Activated naive CD4-positive, alpha-beta T cell treated with anti-CD3 and anti-CD28 coated beads for 36 hours (primary cell): ENCODE data around the gene SCYGR8. TPM values are rescaled to one million over a fixed set of nuclear protein-coding genes. Genes with fewer than 3 reads are reported as not detected.

Experiments used
- CTCF ChIA-PET: fragments of 350-600 bp; sonication (Branson Sonifier 250); formaldehyde crosslinking; loops from one replicate; lab custom pipeline; 2021; ENCODE audit warnings: antibody characterized with exemption; lab: Charles Lee
- DNase-seq: peaks from one replicate; pipeline ENCODE4 v3.0.0-alpha.2; 2020
- H3K27ac Mint-ChIP-seq: one replicate; pipeline ENCODE4 v1.8.0; 2021; ENCODE audit warnings: mild to moderate bottlenecking, mixed read lengths
- H3K27me3 Mint-ChIP-seq: one replicate; pipeline ENCODE4 v1.8.0; 2021; ENCODE audit warnings: low read depth, mixed read lengths
- H3K36me3 Mint-ChIP-seq: one replicate; pipeline ENCODE4 v1.8.0; 2021; ENCODE audit warnings: low read depth, mixed read lengths
- H3K4me1 Mint-ChIP-seq: one replicate; pipeline ENCODE4 v1.8.0; 2021; ENCODE audit warnings: low read depth, mixed read lengths
- H3K4me3 Mint-ChIP-seq: one replicate; pipeline ENCODE4 v1.8.0; 2021; ENCODE audit warnings: mild to moderate bottlenecking, moderate library complexity, mixed read lengths
- H3K9me3 Mint-ChIP-seq: one replicate; pipeline ENCODE4 v1.8.0; 2021; ENCODE audit warnings: mixed read lengths
- intact Hi-C: fragments of 100-400 bp; cut with micrococcal nuclease; formaldehyde crosslinking; loops from one replicate; pipeline ENCODE4 v1.15.1; 2023
- total RNA-seq, 2 experiments: library from RNA; stranded (reverse); gene quantifications; one replicate each; pipeline ENCODE4 v1.2.3, GENCODE V29; 2021

Gene SCYGR8
- total RNA-seq, result not detected

- H3K4me1 Mint-ChIP-seq, result no peaks in the 10 kb centered on the region
- CTCF ChIA-PET, result no interaction called here
- H3K36me3 Mint-ChIP-seq, result no peaks in the 10 kb centered on the region
- no peaks in the 10 kb centered on the region for H3K9me3 Mint-ChIP-seq
- intact Hi-C loops, result no loop called here
- peaks cover 5% of the 10 kb centered on the region for H3K27me3 Mint-ChIP-seq
- no peak within 1 kb of the TSS for H3K27ac Mint-ChIP-seq
- no peak within 1 kb of the TSS for H3K4me3 Mint-ChIP-seq
- DNase-seq, result no peak
These were observed at the start of gene SCYGR8 for GRCh38 chr2:227745594-227745993. SCYGR8 (plus strand) TSS chr2:227745894; CDS start chr2:227745894, 0 bp downstream.

- intact Hi-C loops, result no loop called here
- Mint-ChIP-seq H3K9me3 (no peaks in the 10 kb centered on the region), H3K4me3 (no peak overlapping the region), H3K27ac (no peak overlapping the region), H3K27me3 (peaks cover 11% of the 10 kb centered on the region), H3K36me3 (no peaks in the 10 kb centered on the region), H3K4me1 (no peaks in the 10 kb centered on the region)
- CTCF ChIA-PET, result interaction anchor here (0.7 to 1.6 kb wide), 3 partner anchors 39 to 345 kb away, joined by 3 to 6 read pairs (median 3); no protein-coding TSS in a partner anchor
- DNase-seq, result no peak
These were observed 48.6 kb upstream of the SCYGR8 start for GRCh38 chr2:227696990-227697679.

GRCh38 chr2:227701556-227701955, 44.1 kb upstream of the SCYGR8 start:
- Mint-ChIP-seq H3K4me1 (no peaks in the 10 kb centered on the region), H3K27ac (no peak overlapping the region), H3K36me3 (no peaks in the 10 kb centered on the region), H3K27me3 (peaks cover 8% of the 10 kb centered on the region), H3K9me3 (no peaks in the 10 kb centered on the region), H3K4me3 (no peak overlapping the region)
- DNase-seq, result no peak
- CTCF ChIA-PET, result interaction anchor here (0.6 kb wide), 1 partner anchor 526 kb away, joined by 4 read pairs; no protein-coding TSS in a partner anchor
- intact Hi-C loops, result no loop called here

GRCh38 chr2:227703280-227703732, 42.4 kb upstream of the SCYGR8 start:
- no peaks in the 10 kb centered on the region for H3K4me1 Mint-ChIP-seq
- CTCF ChIA-PET, result interaction anchor here (1.2 kb wide), 1 partner anchor 63 kb away, joined by 3 read pairs; no protein-coding TSS in a partner anchor
- intact Hi-C loops, result no loop called here
- H3K9me3 Mint-ChIP-seq, result no peaks in the 10 kb centered on the region
- H3K4me3 Mint-ChIP-seq, result no peak overlapping the region
- peaks cover 8% of the 10 kb centered on the region for H3K27me3 Mint-ChIP-seq
- no peaks in the 10 kb centered on the region for H3K36me3 Mint-ChIP-seq
- no peak overlapping the region for H3K27ac Mint-ChIP-seq
- DNase-seq, result no peak

GRCh38 chr2:227703961-227704360, 41.7 kb upstream of the SCYGR8 start:
- no peak overlapping the region for H3K4me3 Mint-ChIP-seq
- intact Hi-C loops, result no loop called here
- CTCF ChIA-PET, result no interaction called here
- no peak for DNase-seq
- H3K9me3 Mint-ChIP-seq, result no peaks in the 10 kb centered on the region
- no peaks in the 10 kb centered on the region for H3K36me3 Mint-ChIP-seq
- peaks cover 8% of the 10 kb centered on the region for H3K27me3 Mint-ChIP-seq
- H3K27ac Mint-ChIP-seq, result no peak overlapping the region
- H3K4me1 Mint-ChIP-seq, result no peaks in the 10 kb centered on the region

GRCh38 chr2:227706859-227707258, 38.8 kb upstream of the SCYGR8 start:
- H3K36me3 Mint-ChIP-seq, result no peaks in the 10 kb centered on the region
- no peaks in the 10 kb centered on the region for H3K4me1 Mint-ChIP-seq
- H3K4me3 Mint-ChIP-seq, result no peak overlapping the region
- H3K27me3 Mint-ChIP-seq, result peaks cover 7% of the 10 kb centered on the region
- intact Hi-C loops, result no loop called here
- DNase-seq, result no peak
- H3K27ac Mint-ChIP-seq, result no peak overlapping the region
- CTCF ChIA-PET, result no interaction called here
- H3K9me3 Mint-ChIP-seq, result no peaks in the 10 kb centered on the region

- H3K4me3 Mint-ChIP-seq, result no peak overlapping the region
- intact Hi-C loops, result no loop called here
- H3K27me3 Mint-ChIP-seq, result peaks cover 9% of the 10 kb centered on the region
- H3K27ac Mint-ChIP-seq, result no peak overlapping the region
- H3K9me3 Mint-ChIP-seq, result no peaks in the 10 kb centered on the region
- H3K36me3 Mint-ChIP-seq, result no peaks in the 10 kb centered on the region
- CTCF ChIA-PET, result no interaction called here
- no peaks in the 10 kb centered on the region for H3K4me1 Mint-ChIP-seq
- DNase-seq, result no peak
These were observed 38.3 kb upstream of the SCYGR8 start for GRCh38 chr2:227707390-227707789.

- peaks cover 2% of the 10 kb centered on the region for H3K27me3 Mint-ChIP-seq
- no peaks in the 10 kb centered on the region for H3K36me3 Mint-ChIP-seq
- H3K4me1 Mint-ChIP-seq, result no peaks in the 10 kb centered on the region
- no peak overlapping the region for H3K27ac Mint-ChIP-seq
- no peak overlapping the region for H3K4me3 Mint-ChIP-seq
- H3K9me3 Mint-ChIP-seq, result no peaks in the 10 kb centered on the region
- CTCF ChIA-PET, result no interaction called here
- DNase-seq, result no peak
- intact Hi-C loops, result loop anchor here (5.0 kb wide), 1 partner anchor 56 kb away; no protein-coding TSS in a partner anchor
These were observed 34.7 kb upstream of the SCYGR8 start for GRCh38 chr2:227710986-227711385.

GRCh38 chr2:227713291-227713690, 32.4 kb upstream of the SCYGR8 start:
- H3K4me1 Mint-ChIP-seq, result no peaks in the 10 kb centered on the region
- H3K36me3 Mint-ChIP-seq, result no peaks in the 10 kb centered on the region
- H3K4me3 Mint-ChIP-seq, result no peak overlapping the region
- no peak for DNase-seq
- H3K27ac Mint-ChIP-seq, result no peak overlapping the region
- H3K9me3 Mint-ChIP-seq, result no peaks in the 10 kb centered on the region
- CTCF ChIA-PET, result no interaction called here
- peaks cover 17% of the 10 kb centered on the region for H3K27me3 Mint-ChIP-seq
- intact Hi-C loops, result loop anchor here (5.0 kb wide), 1 partner anchor 54 kb away; no protein-coding TSS in a partner anchor

GRCh38 chr2:227716501-227716900, 29.2 kb upstream of the SCYGR8 start:
- Mint-ChIP-seq H3K27ac (no peak overlapping the region), H3K4me3 (no peak overlapping the region), H3K36me3 (no peaks in the 10 kb centered on the region), H3K9me3 (no peaks in the 10 kb centered on the region), H3K4me1 (no peaks in the 10 kb centered on the region), H3K27me3 (peaks cover 22% of the 10 kb centered on the region)
- CTCF ChIA-PET, result interaction anchor here (1.7 kb wide), 1 partner anchor 59 kb away, joined by 3 read pairs; no protein-coding TSS in a partner anchor
- intact Hi-C loops, result no loop called here
- no peak for DNase-seq

GRCh38 chr2:227717687-227718567, 27.8 kb upstream of the SCYGR8 start, which contains the start of gene SLC19A3:
SLC19A3 (minus strand) TSS chr2:227718028; CDS start chr2:227702318, 15,710 bp downstream.
- Mint-ChIP-seq H3K36me3 (no peaks in the 10 kb centered on the region), H3K27me3 (peaks cover 24% of the 10 kb centered on the region), H3K4me1 (no peaks in the 10 kb centered on the region), H3K4me3 (peak within 1 kb of the TSS; percentile 30), H3K27ac (no peak within 1 kb of the TSS), H3K9me3 (no peaks in the 10 kb centered on the region)
- intact Hi-C loops, result no loop called here
- peak; percentile 16 for DNase-seq
- CTCF ChIA-PET, result interaction anchor here (0.9 to 1.7 kb wide), 2 partner anchors 48 to 60 kb away, joined by 3 read pairs; no protein-coding TSS in a partner anchor

- CTCF ChIA-PET, result no interaction called here
- DNase-seq, result no peak
- Mint-ChIP-seq H3K27ac (no peak overlapping the region), H3K4me1 (no peaks in the 10 kb centered on the region), H3K4me3 (no peak overlapping the region), H3K27me3 (peaks cover 24% of the 10 kb centered on the region), H3K9me3 (no peaks in the 10 kb centered on the region), H3K36me3 (no peaks in the 10 kb centered on the region)
- intact Hi-C loops, result no loop called here
These were observed 26.1 kb upstream of the SCYGR8 start for GRCh38 chr2:227719641-227720040.
